GM19043 (cell line): ENCODE measurements around the gene OR1J1.

Experiments
- ATAC-seq: cut with Tn5 transposase; IDR thresholded peaks from one replicate; pipeline ENCODE4 v1.9.1; 2021; ENCODE audit warnings: low read depth; ENCODE audit not compliant: unreplicated experiment

The OR1J1 gene

DNA sequence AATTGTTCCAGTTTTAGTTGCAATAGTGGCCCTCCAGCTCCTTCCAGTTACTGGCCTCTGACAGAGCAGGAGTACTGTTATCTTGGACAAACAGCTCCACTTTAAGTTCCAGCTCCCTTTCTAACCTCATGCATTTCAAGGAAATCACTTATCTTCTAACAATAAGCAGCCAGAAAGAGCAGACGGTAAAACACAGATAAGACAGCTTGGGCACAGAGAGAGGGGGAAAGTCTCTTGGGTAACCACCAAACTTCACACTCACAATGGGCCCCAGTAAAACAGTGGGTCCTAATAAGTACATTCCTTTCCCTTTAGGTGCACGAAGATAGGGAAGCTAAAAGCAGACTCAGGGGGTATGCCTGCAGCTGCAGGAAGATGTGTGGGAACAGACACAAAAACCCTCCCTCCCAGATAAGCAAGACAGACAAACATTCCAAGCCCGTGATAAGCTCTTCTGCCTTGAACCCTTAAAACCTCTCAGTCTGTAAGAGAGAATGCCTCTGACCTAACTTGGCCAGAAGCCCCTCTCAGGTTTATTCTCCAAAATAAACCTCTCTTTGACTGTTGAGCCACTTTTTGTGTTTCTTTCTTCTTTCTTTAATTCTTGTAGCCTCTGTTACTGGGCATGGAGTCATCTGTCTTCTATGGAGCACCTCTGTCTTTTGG is 30.8 kb downstream of the OR1J1 start:
- no peak for ATAC-seq

DNA sequence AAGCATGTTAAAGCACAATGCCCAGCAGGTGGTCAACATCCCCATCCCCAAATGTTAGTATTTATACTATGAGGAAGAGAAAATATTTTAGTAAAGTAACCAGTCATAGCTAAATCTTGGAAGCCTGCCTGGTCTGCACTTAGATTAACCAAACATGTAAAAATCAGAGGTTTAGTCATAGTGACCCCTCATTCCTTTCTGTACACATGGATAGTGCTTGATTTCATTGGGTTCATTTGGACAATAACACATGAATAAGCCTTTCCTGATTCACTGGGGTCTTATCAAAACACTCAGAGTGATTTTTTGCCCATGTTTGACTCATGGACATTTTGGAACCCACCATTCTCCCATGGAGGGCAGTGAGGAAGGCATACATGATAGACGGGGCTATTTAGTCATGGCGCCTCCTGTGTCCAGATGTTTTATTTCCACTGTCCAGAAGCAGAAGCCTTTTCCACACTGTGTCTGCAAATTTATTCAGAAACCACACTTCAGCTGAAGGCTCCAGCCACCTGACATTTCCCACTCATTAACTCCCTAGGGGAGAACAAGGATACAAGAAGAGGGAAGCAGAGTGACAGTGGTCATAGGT is 32.5 kb downstream of the OR1J1 start:
- no peak for ATAC-seq

DNA sequence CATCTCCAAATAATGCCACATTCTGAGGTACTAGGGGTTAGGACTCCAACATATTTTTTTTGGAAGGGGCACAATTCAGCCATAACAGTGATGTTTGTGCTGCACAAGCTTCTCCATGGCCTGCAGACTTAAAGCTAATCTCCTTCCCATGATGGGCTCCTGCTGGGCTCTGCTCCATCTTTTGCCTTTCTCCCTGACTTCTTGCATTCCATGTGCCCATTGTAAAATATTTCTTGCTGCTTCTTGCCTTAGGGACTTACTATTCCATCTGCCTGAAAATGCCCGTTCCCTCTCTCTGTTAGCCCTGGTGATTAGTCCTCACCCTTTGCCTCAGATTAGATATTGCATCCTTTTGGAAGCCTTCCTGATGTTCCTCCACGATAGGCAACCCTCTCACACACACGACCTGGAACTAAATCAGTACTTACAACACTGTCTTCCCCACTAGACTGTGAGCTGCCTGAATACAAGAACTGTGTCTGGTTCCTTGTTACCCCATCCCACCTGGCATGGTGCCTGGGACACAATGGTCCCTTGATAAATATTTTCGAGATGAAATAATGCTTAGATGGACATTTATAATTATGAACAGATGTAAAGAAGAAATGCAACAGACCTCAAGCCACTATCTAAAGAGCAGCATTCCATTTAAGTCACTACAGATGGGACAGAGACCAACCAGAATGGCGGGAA is 33.5 kb downstream of the OR1J1 start:
- no peak for ATAC-seq

DNA sequence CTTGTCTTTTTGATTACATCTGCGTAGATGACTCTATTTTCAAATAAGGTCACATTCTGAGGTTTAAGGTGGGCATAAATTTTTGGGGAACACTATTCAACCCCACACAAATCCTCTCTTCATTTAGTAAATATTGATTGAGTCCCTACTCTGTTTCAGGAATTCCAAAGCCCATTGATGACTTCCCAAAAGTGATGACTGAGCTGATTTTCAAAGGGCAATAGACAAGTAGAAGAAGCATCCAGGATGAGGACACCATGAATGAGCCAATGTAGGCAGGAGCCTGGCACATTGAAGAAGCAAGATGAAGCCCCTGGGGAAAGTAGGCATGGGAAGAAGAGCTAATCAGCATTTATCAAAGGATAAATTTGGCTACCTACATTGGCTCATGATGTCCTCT is 35.2 kb downstream of the OR1J1 start:
- no peak for ATAC-seq
